Stimulated activated CD8-positive, alpha-beta memory T cell treated with anti-CD3 and anti-CD28 coated beads, Interleukin-15, amount 100 ng/mL, for 48 hours (primary cell): Measurements from ENCODE around the gene RMRP.
A peak's percentile ranks its signal among the peaks of the same experiment; 100 is the strongest.
"Not testable (repeated sequence)": the region's sequence is repeated elsewhere in the genome, so short reads cannot be mapped to it uniquely, and the experiment has no call there.

Experiments used
- DNase-seq, 2 donors: peaks; one replicate each; pipeline ENCODE4 v3.0.0-alpha.2; 2020; ENCODE audit warnings: low read depth in 2 of 2

Gene RMRP

DNA sequence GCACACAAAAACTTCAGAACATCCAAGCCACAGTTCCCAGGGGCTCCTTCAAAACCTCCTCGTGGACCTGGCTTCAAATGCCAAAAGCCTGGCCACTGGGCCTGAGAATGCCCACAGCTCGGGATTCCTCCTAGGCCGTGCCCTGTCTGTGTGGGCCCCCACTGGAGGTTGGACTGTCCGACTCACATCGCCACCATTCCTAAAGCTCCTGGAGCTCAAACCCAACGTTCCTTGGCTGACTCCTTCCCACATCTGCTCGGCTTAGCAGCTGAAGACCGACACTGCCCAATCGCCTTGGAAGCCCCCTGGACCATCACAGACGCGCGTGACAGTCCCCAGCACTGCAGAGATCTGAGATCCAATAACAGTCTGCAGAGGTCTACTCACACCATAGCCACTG lies 14.8 kb downstream of the RMRP start:
- no peak for DNase-seq

DNA sequence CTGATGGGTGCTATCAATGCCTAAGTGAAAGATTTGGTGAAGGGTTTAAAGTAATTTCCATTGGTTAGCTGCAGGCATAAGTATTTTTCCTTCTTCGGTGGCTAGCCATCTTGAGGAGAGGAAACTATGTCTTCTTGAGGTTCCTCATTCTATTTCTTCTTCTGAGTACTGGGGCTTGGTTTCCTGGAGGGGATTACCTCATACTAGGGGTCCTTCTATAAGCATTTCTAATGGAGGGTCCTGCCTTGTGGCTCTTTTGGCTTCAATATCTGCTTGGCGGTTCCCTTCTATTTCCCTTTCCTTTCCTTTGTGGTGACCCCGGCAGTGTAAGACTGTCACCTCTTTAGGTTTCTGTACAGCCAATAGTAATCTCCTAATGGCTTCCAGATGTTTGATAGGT lies 16.3 kb downstream of the RMRP start:
- not testable (repeated sequence) for DNase-seq

DNA sequence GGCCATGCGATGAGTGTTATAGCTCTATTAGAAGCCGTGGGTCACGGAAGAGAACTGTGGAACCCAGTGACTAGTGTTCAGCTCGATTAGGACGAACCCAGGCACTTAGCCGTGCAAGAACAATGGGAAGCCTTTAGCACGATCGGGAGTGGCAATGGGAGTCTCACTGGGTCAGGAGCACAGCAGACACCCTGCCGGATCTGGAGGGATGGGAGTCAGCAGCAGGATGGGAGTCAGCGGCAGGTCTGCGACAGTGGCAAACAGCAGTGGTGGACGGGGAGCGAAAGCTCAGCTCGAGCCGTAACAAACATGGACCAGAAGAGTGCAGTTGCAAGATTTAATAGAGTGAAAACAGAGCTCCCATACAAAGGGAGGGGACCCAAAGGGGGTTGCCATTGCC lies 17.4 kb downstream of the RMRP start:
- DNase-seq = not testable (repeated sequence)

DNA sequence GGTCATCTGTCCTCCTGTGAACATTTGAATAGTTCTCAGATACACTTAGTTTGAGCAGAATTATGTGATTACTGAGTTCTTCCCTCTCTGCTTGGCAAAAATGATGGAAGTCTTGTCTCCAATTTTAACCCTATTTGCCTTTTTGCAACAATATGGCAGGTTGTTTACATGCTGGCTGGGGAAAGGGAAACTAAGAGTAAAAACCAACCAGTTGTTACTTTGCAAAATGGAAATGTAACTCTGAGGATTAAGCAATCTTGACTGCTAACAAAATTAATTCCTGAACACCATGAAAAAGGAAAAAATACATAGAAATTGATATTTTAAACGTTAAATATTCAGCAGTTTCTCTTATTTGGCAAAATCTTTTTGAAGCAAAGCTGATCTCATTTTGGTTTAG lies 18.2 kb downstream of the RMRP start:
- DNase-seq = no peak

DNA sequence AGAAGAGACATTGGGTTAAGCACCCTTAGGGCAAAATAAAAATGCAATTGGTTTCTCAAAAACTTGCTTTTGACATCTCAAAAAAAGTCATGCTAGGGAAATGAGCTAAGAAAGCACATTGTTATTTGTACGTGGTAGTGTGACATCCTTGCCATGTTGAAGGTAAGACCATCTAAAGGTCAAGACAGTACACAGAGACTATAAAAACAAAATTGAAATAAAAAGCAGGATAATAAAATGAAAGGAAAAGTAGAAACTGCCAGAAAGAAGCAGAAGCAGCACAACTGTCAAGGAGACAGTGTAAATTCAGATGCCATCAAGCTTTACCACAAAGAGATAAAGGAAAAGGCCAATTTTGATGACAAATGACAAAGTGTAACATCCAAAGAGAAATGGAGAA lies 18.6 kb downstream of the RMRP start:
- not testable (repeated sequence) for DNase-seq

DNA sequence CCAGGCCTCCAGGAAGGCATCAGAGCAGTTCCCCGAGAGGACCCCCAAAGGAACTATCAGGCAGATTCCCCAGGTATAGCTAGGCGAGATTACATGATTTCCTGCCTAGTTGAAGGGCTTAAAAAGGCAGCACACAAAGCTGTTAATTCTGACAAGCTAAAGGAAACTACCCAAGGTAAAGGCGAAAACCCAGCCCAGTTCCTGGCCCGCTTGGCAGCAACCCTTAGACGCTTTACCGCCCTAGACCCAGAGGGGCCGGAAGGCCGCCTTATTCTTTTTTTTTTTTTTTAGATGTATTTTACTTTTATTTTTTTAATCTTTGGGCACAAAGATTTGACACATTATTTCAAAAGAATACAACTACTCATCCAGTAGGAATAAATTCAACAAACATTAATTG lies 19.1 kb downstream of the RMRP start:
- not testable (repeated sequence) for DNase-seq

DNA sequence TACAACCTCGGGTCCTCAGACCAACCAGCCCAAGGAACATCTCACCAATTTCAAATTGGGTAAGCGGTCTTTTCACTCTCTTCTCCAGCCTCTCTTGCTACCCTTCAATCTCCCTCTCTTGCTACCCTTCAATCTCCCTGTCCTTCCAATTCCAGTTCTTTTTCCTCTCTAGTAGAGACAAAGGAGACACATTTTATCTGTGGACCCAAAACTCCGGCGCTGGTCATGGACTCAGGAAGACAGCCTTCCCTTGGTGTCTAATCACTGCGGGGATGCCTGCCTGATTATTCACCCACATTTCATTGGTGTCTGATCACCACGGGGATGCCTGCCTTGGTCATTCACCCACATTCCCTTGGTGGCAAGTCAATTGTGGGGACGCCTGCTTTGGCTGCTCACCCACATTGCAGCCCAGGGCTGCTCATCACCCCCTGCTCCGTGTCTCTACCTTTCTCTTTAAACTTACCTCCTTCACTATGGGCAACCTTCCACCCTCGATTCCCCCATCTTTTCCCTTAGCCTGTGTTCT lies 20.3 kb downstream of the RMRP start:
- not testable (repeated sequence) for DNase-seq

DNA sequence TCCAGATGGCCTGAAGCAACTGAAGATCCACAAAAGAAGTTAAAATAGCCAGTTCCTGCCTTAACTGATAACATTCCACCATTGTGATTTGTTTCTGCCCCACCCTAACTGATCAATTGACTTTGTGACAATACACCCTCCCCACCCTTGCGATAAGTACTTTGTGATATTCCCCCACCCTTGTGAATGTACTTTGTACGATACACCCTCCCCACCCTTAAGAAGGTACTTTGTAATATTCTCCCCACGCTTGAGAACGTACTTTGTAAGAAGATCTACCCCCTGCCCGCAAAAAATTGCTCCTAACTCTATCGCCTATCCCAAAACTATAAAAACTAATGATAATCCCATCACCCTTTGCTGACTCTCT lies 21.0 kb downstream of the RMRP start:
- DNase-seq = not testable (repeated sequence)

DNA sequence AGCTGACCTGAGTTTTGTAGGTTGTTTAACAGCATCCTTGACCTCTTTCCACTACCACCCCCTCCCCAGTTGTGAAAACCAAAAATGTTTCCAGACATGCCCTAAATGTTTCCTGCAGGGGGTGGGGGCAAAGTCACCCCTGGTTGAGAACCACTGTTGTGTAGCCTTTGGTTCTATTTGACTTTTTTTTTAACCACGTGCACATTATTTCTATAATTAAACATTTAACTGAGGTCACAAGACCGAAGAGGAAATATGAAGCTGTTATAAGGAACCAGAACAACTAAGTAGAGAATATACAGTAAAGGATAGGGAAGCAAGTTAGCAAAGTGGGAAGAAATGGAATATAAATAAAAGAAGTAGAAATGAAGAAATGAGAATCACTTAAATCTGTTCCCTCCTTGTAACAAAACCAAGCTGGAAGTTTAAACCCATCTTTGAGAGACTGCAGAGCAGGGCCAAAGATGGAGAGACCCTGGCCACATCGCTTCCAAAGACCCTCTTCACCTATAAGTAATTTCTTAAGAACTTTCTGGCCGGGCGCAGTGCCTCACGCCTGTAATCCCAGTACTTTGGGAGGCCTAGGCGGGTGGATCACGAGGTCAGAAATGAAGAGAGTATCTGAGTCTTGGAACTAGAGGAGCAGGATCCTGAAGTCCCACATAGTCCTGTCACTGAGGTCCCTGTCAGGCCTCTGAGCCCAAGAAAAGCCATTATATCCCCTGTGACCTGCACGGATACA lies 21.5 kb downstream of the RMRP start:
- DNase-seq = no peak

DNA sequence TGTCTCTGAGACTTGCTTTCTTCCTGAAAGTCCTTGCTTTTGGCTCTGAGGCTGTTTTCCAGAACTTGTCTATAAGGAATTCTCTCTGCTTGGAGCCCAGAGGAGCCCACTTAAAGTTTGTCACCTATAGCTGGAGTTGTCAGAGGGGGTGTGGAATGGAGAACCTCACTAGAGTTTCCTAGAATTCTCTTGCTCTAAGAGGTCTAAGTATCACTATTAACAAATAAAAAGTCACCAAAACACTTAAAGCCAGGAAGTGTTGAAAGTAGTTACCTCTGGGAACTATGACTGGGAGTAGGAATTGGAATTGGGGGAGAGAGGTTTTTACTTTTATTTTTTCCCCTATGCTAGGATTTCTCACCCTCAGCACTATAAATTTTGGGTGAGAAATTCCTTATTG lies 22.1 kb downstream of the RMRP start:
- DNase-seq = no peak

DNA sequence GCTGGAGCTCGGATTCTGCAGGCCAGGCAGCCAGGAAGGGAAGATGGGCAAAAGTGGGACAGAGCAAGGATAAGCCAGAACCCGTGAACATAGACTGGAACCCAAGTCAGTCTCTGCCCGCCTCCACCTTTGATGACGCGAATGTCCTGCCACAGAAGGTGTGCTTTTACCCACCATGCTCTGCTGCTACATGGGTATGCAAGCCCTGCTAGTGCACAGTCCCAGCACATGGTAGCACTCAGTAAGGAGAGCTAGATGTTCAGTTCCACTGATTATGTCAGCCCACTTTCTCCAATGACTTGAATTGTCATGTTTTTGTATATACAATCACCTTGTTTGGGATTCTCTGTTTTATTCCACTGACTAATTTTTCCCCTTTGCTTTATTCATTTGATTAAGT lies 28.2 kb downstream of the RMRP start:
- no peak for DNase-seq

DNA sequence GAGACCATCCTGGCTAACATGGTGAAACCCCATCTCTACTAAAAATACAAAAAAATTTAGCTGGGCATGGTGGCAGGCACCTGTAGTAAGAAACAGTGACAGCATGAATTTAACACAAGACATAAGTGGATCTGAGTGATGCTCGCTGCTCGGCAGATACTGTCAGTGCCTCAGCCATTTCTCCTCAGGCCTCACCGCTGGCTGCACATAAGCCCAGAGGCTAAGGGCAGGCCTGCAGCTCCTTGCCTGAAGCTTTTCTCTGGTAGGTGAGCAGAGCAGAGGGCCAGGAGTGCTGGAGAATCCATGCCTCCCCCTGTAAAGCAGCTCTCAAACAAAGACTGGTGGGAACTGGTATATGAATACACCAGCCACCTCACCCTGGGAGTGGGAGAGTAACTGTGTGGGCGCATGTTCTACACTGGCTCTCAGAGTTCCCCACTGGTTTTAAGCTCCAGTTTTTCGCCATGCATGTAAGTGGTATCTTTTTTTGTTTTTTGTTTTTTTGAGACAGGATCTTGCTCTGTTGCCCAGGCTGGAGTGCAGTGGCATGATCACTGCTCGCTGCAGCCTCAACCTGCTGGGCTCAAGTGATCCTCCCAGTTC lies 29.3 kb downstream of the RMRP start:
- DNase-seq = no peak

DNA sequence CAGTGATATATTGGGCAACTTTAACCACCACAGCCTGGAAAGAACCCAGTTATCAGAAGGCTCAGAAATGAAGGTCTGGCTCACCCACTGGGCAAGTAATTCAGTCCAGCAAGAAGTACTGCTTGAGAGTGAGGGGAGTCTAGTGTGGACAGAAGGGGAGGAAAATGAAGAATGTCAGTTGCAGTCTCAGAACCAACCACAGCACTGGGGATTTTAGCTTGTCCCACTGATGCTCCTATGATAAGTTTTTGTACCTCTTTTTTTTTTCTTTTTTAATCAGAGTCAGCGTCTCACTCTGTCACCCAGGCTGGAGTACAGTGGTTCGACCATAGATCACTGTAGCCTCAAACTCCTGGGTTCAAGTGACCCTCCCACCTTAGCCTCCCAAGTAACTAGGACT lies 30.2 kb downstream of the RMRP start:
- DNase-seq = no peak

DNA sequence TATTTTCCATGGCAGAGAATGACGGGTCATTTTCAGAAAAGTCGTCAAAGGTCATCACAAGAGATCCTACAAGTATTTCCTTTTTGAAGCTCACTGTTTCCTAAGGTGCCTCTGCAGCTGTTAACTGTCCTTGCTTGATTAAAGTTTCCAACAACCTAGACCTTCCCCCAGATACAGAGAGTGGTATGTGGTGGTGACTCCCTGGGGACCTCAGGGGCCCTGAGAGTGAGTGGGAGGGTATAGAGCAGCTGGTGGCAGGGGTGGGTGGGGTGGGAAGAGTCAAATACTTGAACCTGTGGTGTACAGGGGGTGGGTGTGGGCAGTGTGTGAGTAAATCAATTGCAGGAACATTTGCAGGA lies 38.0 kb downstream of the RMRP start:
- peak; percentile 18 to 25 for DNase-seq

DNA sequence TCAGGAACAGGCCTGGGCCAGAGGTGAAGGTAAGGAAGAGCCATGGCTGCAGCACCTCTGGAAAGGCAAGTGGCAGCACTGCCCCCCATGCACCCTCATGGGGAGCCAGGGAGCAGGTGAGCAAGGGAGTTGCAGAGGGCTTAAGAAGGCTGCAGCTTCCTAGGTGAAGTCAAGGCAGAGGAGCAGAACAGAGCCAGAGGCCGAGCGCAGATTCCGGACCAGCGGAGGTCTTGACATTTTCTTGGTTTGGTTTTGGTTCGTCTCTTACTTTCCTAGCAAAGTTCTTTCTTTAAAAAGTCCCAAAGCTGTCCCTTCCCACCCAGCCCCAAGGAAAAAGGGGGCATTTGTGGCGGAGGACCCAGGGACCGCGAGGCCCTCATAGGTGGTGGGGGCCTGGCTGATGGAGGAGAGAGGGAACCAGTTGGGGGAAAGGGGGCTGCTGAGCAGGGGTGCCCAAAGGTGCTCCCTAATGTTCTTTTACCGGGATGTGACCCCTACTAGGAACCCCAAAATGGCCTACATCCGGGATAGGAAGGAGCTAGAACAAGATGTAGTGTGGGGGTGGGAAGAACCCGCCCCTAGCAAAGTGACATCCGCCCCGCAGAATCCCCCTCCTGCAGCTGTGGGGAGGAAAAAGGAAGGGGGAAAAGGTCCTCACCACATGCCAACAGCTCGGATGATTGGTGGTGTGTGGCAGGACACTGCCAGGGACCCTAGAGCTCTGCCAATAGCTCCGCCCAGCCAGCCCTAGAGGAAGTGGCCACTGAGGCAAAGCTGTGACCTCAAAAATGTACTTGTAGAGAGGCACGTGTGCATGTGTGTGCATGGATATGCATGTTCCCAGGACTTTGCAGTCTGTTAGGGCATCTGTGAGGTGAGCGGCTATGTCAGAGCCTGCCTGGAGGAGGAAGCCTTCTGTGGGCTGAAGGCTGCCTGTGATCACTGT lies 38.7 kb downstream of the RMRP start:
- peak; percentile 43 to 66 for DNase-seq

DNA sequence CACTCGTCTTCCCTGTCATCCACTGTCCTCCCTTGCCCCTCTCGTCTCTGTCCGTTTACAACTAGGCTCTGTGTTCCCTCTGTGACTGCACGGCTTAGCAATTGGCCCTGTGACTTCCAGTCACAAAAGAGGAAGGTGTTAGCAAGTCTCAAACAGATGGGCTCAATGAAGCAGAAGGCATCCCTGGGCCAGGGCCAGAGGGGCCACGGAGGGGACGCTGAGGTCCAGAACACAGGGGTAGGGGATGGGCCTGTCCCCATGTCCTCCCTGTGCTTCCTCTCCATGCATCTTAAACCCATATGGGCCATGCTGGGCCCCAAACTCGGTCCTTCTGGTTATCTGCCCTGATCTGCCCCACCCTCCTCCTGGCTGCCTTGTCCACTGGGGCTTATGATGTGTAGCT lies 39.5 kb downstream of the RMRP start, which contains the start of gene CD72:
CD72 (minus strand) TSS at position 89 of the 403 bp plus-strand sequence. CDS start 110 bp downstream, outside the sequence.
- no peak for DNase-seq

DNA sequence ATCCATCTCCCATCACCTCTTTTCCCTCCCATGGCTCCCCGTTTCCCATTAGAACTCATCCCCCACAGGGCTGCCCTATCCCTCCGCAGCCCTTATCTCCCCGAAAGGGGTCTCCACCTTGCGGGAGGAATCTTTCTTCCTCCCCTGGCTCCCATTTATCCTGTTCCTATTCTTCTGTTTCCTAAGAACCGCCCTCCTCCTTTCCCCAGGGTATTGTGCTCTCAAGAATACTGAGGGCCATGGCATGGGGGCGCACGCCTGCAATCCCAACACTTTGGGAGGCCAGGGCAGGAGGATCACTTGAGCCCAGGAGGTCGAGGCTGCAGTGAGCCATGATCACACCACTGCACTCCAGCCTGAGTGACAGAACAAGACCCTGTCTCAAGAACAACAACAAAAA lies 40.3 kb downstream of the RMRP start:
- no peak for DNase-seq

DNA sequence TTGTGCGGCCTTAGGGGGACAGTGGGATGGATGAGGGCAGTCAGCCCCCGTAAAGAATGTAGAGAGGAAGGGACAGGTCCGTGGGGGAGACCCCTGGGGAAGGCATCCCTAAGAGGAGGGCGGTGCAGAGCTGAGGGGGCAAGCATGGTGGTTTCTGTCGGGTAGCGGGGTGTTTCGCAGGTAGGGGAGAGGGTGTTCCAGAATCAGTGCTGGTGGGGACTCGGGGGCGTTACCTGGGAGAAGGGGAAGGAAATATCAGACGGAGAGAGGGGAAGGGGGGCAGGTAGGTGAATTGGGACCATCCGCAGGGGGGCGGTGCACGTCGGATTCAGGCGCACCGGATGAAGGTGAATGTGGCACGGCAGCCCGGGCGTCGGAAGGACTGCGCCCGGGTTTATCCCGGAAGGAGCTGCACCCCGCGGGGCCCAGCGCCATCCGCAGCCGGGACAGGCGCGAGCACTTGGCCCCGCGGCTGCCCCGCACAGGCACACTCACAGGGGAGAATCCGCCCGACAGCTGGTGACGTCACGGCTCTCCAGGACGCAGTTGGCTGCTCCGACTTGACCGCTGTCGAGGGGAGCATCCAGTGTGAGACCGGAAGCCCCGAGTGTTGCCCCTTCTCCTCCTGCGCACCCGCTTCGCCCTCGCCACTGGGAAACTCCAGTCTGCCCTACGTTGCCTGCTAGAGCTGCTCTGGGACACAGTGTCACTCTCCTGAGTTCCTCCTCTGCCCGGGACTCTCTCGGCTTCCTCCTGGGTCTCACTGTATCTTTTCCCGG lies 40.9 kb downstream of the RMRP start:
- DNase-seq = peak; percentile 63 to 71

DNA sequence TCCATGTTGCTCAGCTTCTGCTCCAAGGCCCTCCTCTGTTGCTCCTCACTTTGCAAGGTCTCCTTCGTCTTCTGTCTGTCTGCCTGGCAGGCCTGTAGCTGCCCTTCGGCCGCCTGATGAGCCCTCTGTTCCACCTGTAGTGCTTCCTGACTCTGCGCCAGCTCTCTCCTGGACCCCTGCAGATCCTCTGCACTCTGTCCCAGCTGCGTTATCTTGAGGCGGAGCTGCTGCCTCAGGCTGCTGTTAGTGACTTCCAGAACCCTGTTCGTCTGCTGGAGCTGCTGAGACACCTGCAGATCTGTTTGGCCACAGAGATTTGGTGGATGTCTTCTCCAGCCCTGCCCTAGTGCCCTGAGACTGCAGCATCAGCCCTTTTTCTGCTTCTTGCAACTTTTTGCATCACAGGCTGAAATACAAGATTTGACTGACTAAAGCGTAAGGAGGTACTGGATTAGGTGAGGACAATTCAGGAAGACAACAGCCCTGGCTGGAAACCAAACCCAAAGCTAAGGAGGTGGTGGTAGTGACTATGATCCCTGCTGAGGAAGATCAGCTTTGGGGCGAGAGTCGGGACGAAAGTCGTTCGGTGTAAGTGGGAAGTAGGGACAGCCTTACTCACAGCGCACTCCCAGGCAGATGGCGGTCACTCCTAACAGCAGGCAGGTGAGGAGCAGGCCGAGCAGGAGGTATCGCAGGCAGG lies 41.7 kb downstream of the RMRP start:
- DNase-seq = no peak

DNA sequence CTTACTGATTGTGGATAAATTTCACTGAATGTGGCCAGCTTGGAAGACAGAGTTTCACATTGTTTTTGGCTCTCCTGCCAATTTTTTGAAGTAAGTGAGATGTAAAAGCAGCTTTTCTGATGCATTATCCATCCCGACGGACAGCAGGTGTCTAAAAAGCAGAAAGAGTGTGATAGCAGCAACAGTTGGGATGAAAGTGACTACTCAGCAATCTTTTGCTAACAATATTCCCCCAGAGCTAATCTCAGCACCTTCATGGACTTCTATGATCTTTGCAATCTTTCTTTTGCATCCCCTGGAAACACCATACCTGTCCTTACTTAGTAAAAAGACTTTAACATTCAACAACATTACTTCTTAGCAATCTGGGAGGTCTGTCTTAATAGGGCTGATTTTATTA lies 45.0 kb downstream of the RMRP start:
- no peak for DNase-seq

DNA sequence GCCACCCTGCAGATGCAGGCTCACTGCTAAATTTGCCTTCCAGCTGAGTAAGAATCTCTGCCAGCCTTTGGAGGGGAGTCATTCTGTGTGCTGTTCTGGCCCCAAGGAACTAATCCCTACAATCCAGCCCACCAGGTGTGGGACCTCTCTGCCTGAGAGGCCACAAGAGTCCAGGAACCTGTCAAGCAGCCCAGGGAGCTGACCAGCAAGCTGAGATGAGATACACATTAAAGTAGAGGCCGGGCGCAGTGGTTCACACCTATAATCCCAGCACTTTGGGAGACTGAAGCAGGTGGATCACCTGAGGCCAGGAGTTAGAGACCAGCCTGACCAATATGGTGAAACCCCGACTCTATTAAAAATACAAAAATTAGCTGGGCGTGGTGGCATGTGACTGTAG lies 45.8 kb downstream of the RMRP start:
- not testable (repeated sequence) for DNase-seq
